CD4-positive, alpha-beta T cell treated with Interferon gamma for 1 hour (primary cell): Measurements from ENCODE around the gene APOA5.

Source experiments
- DNase-seq: peaks from one replicate; pipeline ENCODE4 v3.0.0-alpha.2; 2020

APOA5 gene

GRCh38 chr11:116796548-116796947, 4.9 kb upstream of the APOA5 start:
- no peak for DNase-seq

GRCh38 chr11:116794851-116795250, 3.2 kb upstream of the APOA5 start:
- DNase-seq = no peak

- DNase-seq = no peak
These were observed 2.1 kb upstream of the APOA5 start for GRCh38 chr11:116793772-116794097.

GRCh38 chr11:116792869-116793771, 1.4 kb upstream of the APOA5 start:
- no peak for DNase-seq

GRCh38 chr11:116792144-116792868, 627 bp upstream of the APOA5 start:
- no peak for DNase-seq

GRCh38 chr11:116791002-116791812, 472 bp downstream of the APOA5 start:
- DNase-seq = peak; percentile 69

- DNase-seq = no peak
These were observed 1.3 kb downstream of the APOA5 start for GRCh38 chr11:116790167-116791001.

GRCh38 chr11:116788975-116789374, 2.7 kb downstream of the APOA5 start:
- DNase-seq = no peak

GRCh38 chr11:116788534-116788933, 3.1 kb downstream of the APOA5 start:
- no peak for DNase-seq

GRCh38 chr11:116787786-116788486, 3.7 kb downstream of the APOA5 start, which contains the start of gene ZPR1:
Gene ZPR1 (minus strand): TSS chr11:116788023. CDS start chr11:116787990, 33 bp downstream.
- peak; percentile 84 for DNase-seq

- no peak for DNase-seq
These were observed 4.3 kb downstream of the APOA5 start for GRCh38 chr11:116787436-116787785.

- no peak for DNase-seq
These were observed 4.7 kb downstream of the APOA5 start for GRCh38 chr11:116786966-116787365.

- DNase-seq = no peak
These were observed 5.4 kb downstream of the APOA5 start for GRCh38 chr11:116786326-116786725.

GRCh38 chr11:116782728-116783127, 9.0 kb downstream of the APOA5 start:
- no peak for DNase-seq

GRCh38 chr11:116778556-116778955, 13.1 kb downstream of the APOA5 start:
- DNase-seq = no peak

- DNase-seq = no peak
These were observed 14.6 kb downstream of the APOA5 start for GRCh38 chr11:116777056-116777455.

- DNase-seq = no peak
These were observed 15.1 kb downstream of the APOA5 start for GRCh38 chr11:116776522-116776984.

- no peak for DNase-seq
These were observed 15.7 kb downstream of the APOA5 start for GRCh38 chr11:116775975-116776374.

GRCh38 chr11:116774661-116775060, 17.0 kb downstream of the APOA5 start:
- DNase-seq = no peak

- no peak for DNase-seq
These were observed 18.2 kb downstream of the APOA5 start for GRCh38 chr11:116773203-116774097.
